GM21390 (cell line): ENCODE results near the gene SRP14.

Source experiments
- ATAC-seq: cut with Tn5 transposase; IDR thresholded peaks from one replicate; pipeline ENCODE4 v1.9.1; 2021; ENCODE audit not compliant: unreplicated experiment

Gene SRP14

DNA sequence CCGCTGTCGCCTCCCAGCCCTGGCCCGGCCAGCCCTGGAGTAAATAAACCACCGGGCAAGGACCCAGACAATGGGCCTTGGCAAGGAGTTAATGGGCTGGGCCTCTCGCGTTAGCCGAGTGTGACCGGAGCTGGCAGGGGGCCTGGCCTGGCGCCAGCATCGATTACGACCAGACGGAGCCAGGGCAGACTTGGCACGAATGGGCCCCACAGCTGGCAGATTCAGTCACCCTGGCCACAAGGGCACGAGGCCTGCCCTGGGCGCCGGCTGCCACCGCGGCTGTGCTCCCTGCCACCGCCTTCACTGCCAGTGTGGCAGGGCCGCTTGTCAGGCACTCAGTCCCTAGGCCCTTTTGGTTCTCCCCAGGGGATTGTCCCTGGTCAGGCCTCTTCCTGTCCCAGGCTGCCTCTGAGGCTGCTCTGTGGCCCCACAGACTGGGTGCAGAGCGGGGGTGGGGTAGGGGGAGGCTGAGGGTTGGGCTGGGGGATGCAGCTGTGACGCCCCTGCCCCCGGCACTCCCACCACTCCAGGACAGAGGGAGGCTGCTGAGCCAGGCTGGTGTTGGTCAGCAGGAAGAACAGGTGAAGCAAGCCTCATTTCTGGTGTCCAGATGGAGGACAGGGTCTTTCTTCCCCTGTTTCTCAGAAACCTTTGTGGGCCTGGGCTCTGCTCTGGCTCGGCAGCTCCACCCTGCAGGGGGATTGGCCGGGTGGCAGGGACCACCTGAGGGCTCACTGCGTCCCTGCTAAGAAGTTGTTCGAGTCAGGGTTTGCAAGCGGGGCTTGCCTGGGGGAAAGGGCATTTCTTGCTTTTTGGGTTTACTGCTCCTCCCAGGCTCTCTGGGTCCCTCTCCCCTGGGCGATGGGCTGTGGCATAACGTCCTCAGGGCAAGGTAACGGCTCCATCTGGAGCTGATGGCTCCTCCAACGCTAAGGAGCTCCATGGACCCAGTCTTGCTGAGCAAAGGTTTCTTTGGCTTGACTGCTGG is 30.5 kb upstream of the SRP14 start:
- peak; percentile 51 for ATAC-seq

GRCh38 chr15:40067921-40068624 is 29.1 kb upstream of the SRP14 start:
- ATAC-seq: no peak

- no peak for ATAC-seq
Measured at GRCh38 chr15:40066589-40066988, 27.6 kb upstream of the SRP14 start.

GRCh38 chr15:40065166-40065565 is 26.2 kb upstream of the SRP14 start:
- no peak for ATAC-seq

- ATAC-seq: peak; percentile 61
Measured at GRCh38 chr15:40064231-40064894, 25.4 kb upstream of the SRP14 start.

DNA sequence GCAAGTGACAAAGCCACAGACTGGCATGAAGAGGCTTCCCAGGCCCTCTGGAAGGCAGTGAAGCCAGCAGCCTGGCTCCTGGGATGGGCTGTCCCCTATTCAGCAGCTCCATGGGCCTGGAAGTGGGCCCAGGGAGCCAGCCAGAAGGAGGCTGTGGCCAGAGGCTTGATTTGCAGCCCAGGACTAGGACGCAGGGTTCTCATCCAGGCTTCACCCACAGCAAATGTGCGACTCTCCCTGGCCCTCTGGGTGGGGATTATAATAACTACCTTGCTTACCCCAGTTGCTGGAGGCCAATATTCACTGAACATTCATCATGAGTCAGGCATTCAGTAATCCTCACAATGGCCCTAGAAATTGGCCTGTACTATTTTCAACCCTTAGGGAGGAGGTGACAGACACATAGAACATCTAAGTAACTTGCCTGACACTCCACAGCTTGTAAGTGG is 24.6 kb upstream of the SRP14 start:
- ATAC-seq: no peak

DNA sequence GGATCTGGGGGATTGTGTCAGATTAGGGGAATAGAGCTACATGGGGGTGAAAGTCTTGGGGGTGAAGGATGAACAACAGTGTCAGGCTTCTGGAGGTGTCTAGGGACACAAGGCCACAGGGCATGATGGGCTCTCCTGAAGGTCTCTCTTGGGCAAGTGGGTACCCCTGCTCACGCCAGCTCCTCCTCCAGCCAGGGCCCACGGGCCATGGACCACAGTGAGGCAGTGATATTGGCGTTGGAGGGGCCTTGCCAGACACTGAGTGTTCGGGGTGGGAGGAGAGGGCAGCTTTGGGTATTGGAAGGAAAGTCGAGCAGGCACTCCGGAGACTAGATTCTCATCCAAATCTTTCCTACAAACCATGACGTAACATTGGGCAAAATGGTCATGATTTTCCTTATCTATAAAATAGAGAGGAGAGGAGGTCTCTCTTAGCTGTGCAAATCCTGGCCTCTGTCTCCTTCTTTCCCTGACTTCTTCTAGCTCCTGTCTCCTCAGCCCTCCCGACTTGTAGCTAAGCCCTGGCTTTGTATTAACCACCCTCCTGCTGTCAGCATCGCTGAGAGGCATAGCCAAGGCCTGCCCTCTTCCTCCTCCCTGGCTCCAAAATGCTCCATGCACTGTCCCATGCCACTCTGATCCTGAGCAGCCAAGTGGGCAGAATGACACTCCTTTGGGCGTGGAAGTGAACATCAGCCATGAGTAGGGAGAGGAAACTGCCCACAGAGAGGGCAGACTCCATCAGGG is 24.0 kb upstream of the SRP14 start:
- no peak for ATAC-seq

DNA sequence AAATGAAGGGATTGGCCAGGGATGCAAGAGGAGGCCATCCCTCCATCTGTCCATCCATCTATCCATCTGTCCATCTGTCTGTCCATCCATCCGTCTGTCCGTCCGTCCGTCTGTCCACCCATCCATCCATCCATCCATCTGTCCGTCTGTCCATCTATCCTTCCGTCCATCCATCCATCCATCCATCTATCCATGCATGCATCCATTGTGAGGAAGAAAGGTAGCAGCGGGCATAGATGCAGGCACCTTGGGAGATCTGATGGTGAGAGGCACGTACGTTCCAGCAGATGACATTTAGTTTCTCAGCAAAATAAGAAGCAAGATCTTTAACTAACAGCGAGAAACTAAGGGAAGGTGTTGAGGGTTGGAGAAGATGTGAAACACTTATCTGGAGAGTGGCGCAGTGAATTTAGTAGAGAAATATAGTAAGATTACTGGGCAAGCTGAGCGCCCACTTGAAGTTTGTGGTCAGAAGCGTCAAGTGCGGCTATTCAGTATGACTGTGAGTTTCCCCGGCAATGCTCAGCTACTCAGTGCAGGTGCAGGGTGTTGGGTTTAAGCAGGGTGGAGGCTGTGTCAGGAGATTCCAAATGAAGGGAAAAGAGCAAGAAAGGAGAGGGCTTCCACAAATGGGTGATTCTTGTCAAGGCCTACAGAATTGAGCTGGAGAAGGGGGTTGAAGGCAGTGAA is 22.4 kb upstream of the SRP14 start:
- peak; percentile 49 for ATAC-seq

DNA sequence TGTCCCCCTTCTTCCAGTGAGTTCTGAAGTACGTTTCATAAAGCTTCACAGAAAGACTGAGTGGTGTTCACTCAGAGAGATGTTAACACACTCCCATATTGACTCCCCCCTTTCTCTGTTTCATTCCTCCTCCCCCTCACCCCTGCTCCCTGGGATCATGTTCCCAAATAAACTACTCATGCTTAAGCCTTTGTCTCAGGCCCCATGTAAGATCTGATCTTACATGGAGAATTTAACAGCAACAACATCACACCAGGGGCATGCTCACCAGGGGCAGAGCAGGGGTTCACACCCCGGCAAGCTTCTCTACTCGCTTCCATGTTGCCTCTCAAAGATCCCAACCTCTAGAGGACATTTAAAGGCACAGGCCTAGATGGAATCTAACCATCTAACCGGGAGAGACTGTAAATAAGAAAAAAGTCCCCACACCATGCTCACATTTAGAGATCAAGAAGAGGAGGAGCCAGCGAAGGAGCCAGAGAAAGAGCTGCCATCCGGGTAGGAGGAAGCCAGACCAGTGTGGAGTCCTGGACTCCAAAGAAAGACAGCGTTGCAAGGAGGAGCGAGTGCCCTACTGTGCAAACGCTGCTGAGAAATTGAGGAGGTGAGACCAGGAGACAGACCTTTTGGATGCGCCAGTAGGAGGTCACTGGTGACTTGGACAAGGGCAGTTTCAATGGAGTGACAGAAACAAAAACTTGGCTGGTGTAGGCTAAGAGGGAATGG is 21.4 kb upstream of the SRP14 start:
- ATAC-seq: no peak

DNA sequence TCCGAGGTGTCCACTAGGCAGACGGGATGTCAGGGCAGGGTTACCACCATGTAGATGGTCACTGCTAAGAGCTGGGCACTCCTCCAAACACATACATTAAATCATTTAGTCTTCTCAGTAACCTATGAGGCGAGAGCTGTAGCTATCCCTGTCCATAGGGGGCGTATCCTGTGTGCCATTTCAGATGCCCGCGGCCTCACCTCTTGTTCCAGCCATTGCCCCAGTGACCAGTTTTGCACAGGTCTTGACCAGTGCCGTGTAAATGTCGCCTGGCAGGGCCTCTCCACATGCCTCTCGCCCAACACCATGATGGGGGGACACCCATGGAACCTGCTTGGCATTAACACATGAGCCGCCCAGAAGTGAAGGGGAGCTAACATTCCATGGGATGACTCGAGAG is 20.8 kb upstream of the SRP14 start:
- ATAC-seq: no peak

GRCh38 chr15:40058476-40059140 is 19.6 kb upstream of the SRP14 start:
- ATAC-seq: no peak

DNA sequence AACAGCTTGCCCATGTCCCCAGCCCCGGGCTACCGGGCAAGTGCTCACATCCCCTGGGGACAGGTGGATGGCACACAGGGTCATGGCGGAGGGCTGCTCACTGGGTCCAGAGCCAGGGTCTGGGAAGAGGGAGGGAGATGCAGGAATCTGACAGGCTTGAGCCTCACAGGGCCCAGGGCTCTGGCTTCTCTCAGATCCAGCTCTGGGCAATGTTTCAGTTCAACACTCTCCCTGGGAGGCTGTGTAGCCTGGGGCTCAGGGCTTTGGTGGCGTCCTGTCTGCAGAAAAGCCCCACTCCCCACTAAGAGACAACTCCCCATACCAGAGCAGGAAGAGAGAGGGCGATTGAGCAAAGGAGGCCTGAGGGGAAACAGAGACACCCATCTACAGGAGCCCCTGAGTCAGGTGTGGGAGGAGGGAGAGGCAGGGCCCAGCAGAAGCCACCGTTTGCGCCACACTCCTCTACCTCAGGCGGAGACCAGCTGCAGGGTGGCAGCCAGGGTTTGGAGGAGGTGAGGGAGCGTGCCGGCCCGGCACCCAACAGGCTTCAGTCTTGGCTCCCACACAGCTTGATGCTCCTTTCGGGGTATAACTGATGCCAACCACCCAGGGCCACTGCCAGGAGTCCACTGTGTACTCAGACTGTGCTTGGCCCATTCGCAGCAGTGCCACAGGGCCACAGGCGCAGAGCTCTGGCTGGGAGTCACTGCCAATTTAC is 16.8 kb upstream of the SRP14 start:
- no peak for ATAC-seq

GRCh38 chr15:40054855-40055575 is 16.0 kb upstream of the SRP14 start:
- peak; percentile 86 for ATAC-seq

DNA sequence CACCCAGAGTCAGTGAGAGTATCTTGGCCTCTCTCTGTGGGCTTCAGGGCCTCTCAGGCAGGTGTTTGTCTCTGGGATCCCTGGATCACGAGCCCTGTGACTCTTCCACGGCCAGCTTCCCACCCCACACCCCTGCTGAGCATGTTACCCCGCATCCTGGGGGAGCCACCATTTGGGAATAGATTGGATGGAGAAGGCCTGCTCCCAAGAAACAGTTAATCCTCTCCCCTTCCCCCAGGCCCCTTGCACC is 15.5 kb upstream of the SRP14 start:
- ATAC-seq: peak; percentile 43

GRCh38 chr15:40053831-40054604 is 15.0 kb upstream of the SRP14 start:
- peak; percentile 24 for ATAC-seq

DNA sequence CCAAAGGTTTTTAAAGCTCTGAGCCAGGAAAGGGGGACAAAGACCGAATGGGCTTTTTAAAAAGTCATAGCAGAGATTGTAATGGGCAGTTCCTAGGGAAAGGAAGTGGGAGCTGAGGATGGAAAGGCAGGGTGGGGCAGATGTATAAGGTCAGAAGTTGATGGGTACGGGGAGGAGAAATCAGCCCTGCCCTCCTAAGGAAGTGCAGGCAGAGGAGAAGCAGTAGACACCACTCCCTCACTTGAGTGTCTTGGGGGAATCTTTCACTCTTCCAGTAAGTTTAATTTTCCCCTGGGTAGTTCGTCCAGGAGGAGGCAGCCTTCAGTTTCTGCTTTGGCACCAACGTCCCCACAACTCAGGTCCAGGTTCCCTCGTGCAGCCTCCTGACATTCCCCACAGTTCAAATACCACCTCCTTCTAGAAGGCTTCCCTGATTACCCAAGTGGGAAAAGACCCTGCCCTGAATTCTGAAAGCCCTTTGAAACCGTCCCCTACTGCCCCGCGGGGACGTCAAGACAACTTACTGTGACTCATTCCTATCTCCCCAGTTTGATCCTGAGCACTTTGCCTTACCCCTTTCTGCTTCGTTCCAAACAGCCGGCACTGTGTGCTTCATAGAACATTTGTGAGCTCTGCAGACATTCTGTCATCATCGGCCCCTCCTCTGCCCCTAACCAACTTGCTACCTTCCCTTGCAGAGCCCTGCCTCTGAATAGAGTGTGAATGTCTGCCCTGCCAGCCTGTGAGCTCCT is 14.3 kb upstream of the SRP14 start:
- no peak for ATAC-seq

DNA sequence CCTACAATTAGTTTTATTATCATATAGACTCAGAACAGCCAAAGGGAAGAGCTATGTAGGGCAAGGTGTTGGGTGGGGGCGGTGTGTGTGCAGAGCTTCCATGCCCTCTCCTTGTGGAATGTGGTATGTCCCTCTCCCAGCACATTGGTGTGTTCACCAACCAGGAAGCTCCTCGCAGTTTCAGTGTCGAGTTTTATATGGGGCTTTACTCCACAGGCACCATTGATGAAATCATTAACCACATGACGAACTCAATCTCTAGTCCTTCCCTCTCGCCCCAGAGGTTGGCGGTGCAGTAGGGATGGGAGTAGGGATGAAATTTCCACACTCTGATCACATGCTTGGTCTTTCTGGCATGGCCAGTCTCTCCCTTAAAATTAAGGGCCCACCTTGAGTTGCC is 13.6 kb upstream of the SRP14 start:
- no peak for ATAC-seq
